ENCODE results near the gene TRMT2B.
A peak's percentile ranks its signal among the peaks of the same experiment; 100 is the strongest.
"Not testable (repeated sequence)": the region's sequence is repeated elsewhere in the genome, so short reads cannot be mapped to it uniquely, and the experiment has no call there.

TRMT2B gene, protein sequence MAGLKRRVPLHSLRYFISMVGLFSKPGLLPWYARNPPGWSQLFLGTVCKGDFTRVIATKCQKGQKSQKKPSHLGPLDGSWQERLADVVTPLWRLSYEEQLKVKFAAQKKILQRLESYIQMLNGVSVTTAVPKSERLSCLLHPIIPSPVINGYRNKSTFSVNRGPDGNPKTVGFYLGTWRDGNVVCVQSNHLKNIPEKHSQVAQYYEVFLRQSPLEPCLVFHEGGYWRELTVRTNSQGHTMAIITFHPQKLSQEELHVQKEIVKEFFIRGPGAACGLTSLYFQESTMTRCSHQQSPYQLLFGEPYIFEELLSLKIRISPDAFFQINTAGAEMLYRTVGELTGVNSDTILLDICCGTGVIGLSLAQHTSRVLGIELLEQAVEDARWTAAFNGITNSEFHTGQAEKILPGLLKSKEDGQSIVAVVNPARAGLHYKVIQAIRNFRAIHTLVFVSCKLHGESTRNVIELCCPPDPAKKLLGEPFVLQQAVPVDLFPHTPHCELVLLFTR

DNA sequence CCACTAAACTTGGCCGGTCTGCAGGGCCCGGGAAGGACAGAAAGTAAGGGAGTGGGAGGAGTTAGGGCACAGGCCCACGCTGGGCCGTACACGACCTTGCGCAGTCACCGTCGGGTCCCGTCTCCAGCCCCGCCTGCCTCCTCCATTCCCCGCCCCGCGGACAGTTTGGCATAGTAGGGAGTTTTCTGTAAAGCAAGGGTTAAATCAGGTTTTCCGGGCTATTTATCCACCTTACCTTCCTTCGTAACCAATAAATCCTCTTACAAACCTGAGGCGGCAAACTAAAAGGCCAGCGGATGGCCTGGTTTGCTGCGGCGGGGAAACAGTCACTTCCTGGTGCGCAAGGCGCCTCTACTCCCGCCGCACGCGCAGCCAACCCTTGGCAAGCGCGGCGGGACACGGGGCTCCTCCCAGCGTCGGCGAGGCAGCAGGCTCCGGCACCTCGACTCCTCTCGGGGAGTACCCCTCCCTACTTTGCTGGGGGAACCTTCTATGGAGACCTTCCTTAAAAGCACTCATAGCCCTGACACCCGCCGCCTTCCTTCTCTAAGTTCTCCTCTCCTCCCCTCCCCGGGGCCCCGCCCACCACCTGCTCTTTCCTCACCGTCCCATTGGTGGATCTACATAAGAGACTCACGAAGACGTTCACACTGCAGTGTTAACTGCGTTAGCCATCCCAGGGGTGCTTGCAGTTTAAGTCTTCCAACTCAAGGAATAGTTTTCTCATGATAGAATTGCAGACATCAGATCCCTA is at the start of gene TRMT2B:
TSS of gene TRMT2B (minus strand) at position 563 of the 754 bp plus-strand sequence. CDS start 9,822 bp downstream, outside the sequence.
- peak; percentile 73 for DNase-seq

DNA sequence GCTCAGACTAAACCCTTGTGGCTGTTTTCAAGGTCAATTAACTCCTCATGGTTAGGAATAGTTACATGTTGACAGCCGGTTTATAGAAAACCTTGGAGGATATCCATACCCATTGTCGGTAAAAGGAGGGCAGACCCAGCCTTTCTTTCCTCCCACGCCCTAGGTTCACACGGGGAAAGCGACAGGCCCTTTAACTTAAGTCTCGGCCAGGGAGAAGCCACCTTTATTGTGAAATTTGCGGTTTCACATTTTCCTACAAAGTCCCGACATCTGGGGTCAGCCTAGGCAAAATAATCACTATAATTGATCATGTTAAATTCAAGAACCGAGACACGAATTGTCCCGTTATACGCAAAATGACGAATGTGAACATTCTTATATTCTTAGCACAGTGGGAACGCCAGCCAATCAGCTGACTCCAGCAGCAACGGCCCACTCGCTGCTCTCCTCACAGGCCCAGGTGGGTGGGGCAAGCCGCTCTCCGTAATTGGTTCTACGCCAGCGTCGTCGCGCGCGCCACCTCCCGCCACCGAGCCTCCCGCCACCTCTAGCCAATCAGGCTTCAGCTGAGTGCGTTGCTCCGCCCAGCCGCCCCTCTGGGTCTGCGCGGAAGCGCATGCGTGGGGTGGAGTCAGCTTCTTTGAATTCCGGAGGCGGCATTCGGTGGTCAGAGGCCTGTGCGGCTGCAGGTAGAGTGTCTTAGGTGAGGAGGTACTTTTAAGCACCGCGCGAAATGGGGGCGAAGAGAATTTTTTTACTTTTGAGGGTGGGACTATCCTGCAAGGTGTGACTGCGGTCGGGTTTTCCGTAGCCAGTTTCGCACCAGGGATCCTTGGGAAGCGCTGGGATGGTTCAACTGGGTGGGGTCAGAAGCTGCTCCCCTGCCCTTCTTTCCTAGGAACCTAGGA is 45.9 kb upstream of the TRMT2B start, which contains the start of gene CENPI:
TSS of gene CENPI (plus strand) at position 659 of the 908 bp plus-strand sequence. CDS start 2,867 bp downstream, outside the sequence.
- peak; percentile 90 for DNase-seq

DNA sequence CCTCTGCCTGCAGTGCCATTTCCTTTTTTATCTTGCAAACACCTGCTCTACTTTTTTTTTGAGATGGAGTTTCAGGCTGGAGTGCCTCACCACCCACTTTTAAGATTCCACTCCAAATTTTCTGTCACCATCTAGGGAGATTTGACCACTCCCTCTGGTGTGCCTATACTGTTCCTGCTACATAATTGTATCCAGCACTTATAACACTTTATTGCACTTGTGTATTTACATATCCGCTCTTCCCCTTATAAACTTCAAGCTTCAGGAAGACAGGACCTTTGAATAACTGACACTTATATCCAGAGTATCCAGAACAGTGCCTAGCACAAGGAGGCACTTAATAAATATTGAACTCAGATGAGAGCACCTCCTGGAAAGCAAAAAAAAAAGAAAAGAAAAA is 39.9 kb upstream of the TRMT2B start:
- DNase-seq: no peak

DNA sequence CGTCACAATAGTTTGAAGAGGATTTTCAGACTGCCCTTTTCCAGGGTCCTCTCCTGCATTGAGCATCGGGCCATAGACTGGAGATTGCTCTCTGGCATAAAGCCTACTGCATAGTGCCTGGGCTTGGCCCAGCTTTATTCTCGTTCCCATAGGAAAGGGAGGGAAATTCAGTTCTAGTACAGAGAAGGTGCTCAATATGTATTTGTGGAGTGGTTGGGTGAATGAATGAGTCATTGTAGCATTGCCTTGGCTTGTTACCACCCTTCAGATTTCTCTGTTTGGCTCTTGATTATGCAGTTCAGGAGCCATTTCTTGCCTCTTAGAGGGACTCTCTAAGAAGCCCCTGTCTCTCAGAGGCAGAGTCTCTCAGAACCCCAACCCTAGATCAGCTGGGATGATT is 29.3 kb upstream of the TRMT2B start:
- DNase-seq: no peak

DNA sequence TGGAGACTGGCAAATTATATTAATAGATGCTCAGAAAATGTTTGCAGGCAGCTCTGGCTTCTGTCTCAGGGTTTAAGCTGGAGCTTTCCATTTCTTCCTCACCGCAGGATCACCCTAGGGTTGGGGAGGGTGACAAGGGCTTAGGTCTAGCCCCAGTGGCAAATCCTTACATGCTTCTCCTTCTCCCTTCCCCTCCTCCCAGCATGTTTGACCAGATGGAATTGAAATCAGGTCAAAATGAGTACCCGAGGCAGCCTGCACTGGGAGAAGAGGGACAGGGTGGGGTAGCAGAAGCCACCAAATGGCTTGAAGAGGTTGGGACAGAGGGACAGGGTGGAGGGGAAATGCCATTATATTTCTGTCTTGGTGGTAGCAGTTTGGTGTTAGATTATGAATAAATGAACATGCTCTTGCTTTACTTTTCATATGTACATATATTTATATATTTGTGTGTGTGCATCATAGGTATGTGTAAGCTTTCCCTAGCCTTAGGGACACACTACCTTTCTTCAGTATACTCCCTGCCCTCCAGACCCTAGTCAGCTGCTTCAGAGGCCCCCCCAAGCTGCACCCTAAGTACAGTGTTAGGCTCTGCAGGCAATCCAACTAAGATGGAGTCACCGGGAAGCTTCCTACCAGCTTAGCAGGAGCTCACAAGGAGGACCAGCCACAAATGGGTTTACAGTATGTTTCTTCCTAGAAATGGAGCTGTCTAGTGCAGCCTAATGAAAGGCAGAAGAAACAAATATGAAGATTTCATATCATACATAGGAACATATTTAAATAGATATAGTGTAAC is 28.6 kb upstream of the TRMT2B start:
- DNase-seq: no peak

DNA sequence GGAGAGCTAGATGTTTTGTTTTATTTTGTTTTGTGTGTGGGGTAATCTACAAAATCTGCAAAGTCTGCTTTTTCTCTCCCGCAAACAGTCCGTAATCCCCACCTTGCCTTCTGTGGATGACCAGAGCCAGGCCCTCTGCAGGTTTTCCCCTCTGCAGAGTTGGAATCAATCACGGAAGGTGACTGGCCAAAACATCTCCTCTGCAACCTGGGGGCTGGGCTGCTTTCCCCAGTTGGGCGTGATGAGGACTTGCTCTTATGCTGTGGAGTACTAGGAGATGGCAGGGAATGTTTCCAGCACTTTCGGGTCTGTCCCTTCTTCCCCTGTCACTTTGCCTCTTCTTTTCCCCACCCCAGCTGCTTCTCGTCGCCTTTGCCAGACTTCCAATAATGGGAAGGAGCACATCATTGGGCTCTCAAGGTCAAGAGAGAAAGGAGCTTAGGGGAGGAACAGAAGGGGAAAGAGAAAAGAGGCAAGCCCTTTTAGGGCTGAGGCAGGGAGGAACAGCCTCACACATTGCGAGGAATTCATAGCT is 27.9 kb upstream of the TRMT2B start:
- DNase-seq: no peak

DNA sequence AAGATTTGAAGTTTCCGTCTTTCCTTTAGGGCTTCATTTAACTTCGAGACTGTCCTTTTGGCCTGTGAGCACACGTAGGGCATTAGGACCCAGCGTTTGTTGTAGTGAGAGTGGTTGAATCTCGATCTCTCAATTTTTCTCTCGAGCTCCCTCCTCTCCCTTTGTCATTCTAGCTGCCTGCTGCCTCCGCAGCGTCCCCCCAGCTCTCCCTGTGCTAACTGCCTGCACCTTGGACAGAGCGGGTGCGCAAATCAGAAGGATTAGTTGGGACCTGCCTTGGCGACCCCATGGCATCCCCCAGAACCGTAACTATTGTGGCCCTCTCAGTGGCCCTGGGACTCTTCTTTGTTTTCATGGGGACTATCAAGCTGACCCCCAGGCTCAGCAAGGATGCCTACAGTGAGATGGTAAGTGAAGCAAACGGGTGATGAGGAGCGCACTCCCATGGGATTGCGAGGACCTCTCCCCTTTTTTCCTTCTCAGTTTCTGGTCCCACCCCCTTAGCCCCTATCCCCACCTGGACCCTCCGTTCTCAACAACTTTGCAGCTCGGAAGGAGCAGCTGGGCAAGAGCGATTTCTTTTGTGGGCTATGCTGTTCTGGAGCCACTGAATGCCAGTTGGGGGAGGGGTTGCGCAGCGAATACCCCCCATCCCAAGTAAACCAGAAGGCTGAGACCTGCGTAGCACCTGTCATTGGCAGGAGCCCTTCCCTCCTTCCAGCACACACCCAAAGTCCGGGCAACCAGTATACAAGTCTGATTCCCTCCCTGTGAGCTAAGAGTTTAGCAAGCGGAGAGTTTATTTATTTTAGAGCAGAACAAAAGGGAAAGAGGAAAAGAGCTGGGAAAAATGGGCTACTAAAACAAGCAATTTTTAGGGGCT is 27.0 kb upstream of the TRMT2B start, which contains the start of gene TMEM35A:
TSS of gene TMEM35A (plus strand) at position 164 of the 883 bp plus-strand sequence. CDS start at position 288, 124 bp downstream.
- DNase-seq: no peak

DNA sequence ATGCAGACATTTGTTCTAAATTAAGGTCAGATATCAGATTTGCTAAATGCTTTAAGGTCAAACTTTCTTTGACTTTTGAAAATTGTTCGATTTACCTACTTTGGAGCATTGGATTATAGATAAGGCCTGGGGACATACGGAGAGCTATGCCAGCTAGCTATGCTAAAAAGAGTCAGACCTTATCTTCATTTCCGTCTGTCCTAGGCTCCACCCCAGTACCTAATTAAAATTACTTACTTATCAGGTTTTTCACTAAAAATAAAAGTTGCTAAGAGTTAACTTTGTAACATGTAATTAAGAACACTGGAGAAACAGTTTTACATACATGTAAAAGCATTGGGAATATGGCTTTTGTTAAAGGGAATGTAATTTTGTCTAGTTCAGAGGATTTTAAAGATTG is 19.7 kb upstream of the TRMT2B start:
- no peak for DNase-seq

DNA sequence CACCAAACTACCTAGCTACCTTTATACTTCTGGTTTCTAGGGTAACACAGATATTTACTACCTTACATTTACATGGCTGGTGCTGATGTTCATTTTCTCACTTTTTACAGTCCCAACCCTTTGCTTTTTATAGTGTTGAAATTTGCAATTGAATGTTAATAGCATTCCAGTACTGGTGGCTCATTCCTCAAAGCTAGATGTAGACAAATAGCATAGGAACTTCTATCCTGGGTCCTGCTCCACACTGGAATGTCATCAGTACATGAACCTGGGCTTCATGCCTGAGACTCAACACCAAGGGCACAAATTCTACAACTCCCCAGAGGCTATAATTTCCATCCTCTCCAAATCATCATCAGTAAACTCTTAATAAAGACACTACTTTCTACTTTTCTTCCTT is 10.3 kb upstream of the TRMT2B start:
- no peak for DNase-seq

DNA sequence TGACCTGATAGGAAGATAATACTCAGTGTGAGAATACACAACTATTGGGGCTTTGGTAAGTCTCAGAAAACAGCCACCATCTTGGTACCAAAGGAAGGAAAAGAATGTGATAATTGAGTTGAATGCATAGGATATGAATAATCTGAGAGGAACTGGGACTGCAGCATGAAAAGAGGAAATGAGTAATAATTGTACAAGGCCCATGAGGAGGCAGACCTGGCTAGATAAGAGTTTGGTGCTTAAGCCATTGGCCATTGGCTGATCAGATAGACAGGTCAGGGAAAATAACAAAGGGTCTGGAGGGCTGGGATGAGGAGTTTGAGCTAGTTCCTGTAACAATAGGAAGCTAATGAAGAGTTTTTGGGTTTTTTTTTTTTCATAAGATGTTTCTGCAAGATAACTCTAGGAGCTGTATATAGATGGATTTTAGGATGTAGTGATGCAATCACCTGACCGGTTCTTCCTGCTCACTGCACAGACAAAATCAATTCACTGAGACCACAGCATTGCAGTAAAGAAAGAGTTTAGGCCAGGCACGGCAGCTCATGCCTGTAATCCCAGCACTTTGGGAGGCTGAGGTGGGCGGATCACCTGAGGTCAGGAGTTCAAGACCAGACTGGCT is 5.3 kb upstream of the TRMT2B start:
- DNase-seq: no peak

DNA sequence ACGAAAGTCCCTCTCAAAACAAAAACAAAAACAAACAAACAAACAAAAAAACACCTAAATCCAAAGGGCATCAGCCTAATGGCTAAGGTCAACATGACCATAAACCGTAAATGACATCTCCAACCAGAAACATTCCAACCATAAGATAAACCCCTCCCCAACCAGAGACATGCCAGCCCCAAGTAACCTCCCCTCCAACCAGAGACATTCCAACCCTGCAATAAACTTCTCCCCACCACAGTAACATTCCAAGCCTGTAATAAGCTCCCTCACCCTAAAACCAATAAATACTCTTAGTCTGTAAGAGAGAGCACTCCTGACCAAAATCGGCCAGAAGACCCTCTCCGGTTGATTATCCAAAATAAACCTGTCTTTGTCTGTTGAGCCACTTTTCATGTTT is 4.6 kb upstream of the TRMT2B start:
- not testable (repeated sequence) for DNase-seq

DNA sequence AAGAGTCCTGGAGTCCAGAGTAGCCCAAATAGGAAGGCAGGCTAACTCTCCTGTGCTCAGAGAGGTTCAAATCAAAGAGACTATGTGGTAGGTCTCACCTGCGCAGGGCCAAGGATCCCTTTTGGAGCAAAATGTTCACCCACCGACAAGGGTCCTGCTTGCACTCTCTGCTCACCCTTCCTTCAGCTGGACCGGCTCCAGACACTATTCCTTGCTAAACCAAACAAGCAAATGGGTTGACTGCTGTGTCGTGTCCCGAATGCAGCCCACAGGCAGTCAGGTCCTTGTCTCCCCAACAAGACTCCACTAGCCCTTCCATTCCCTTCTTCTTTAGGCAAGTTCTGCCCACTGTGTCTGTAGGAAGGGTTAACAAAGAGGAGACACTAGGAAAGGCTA is 760 bp downstream of the TRMT2B start:
- DNase-seq: no peak

DNA sequence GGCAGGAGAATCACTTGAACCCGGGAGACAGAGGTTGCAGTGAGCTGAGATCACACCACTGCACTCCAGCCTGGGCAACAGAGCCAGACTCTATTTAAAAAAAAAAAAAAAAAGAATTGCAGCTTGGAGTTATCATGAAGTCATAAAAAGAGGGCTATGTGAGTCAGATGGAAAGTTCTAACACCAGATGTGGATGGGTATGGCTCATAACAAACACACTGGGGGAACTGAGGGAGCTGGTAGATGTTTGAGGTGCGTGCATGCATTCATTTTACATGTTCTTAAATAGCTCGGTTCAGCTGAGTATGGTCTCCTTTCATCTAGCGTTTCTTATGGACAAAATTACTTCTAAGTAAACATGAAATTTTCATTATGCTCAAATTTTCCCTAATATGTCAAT is 11.7 kb downstream of the TRMT2B start:
- DNase-seq: no peak

DNA sequence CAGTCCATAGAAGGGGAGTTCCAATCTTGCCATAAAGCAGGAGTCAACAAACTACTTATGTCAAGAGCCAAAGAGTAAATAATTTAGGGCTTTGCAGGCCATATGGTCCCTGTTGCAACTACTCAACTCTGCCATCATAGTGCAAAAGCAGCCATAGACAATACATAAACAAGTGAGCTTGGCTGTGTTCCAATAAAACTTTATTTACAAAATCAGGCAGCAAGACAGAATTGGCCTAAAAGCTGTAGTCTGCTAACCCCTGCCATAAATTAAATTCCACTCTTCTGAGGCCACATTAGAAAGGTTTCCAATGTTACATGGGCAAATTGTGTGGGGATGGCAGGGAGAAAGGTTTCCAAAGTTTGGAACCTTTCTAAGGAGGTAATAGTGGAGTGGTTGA is 14.7 kb downstream of the TRMT2B start:
- DNase-seq: no peak

DNA sequence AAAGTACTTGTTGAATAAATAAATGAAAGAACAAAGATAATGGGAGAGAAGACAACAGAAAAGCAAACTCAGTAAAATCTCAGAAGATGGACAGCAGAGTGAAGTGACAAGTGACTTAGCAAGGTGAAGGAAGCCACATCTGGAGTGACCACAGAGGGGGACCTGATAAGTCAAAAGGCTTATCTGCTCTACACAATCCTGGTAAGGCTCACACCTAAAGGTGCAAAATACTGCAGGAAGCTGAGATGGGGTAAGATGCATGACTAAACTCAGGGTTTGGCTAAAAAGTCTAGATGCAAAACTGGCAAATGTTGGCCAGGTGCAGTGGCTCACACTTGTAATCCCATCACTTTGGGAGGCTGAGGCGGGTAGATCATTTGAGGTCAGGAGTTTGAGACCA is 22.2 kb downstream of the TRMT2B start:
- DNase-seq: no peak

DNA sequence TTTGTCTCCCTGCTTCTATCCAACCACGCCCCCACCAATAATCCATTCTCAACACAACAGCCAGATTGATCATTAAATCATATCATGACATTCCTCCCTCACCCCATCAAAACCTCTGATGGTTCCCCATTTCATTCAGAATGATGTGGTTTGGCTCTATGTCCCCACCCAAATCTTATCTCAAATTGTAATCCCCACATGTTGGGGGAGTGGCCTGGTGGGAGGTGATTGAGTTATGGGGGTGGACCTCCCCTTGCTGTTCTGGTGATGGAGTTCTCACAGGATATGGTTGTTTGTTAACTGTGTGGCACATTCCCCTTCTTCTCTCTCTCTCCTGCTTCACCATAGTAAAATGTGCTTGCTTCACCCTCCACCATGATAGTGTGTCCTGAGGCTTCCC is 23.3 kb downstream of the TRMT2B start:
- no peak for DNase-seq

DNA sequence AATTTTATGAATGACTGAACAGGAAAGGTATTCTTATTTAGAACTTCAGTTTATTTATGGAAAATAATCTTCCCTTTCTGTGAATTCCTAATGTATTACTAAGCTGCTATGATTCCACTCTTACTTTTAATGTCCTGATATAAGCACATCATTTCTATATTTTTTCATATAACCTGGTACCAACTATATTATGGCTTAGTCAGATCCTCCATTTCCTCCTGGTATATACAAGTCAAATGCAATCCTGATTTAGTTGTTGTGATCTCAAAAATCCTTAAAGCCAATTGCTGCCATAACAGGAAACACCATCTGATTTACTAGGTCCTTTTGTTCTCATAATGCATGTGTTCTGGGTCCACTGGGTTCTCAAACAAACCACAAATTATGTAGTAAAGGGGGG is 26.8 kb downstream of the TRMT2B start:
- no peak for DNase-seq

DNA sequence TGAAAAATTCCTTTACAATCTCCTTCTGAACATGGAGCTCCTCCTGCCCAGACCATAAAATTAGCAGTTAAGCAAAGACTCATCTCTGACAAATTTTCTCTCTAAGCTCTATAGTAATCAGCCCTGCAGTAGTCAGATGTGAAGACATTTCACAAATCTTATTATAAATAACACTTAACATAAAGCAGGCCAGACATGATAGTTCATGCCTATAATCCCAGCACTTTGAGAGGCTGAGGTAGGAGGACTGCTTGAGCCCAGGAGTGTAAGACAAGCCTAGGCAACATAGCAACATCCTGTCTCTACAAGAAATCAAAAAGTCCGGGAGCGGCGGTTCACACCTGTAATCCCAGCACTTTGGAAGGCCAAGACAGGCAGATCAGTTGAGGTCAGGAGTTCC is 29.9 kb downstream of the TRMT2B start:
- DNase-seq: no peak

DNA sequence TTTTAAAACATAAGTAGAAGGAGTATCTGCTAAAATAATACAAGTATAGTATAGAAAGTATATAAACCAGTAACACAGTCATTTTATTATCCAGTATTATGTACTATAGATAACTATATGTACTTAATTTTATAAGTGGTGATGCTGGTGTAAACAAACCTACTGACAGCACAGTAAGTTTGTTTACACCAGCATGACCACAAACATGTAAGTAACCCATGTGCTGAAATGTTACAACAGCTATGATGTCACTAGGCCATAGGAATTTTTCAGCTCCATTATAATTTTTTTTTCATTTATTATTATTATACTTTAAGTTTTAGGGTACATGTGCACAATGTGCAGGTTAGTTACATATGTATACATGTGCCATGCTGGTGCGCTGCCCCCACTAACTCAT is 39.9 kb downstream of the TRMT2B start:
- not testable (repeated sequence) for DNase-seq

DNA sequence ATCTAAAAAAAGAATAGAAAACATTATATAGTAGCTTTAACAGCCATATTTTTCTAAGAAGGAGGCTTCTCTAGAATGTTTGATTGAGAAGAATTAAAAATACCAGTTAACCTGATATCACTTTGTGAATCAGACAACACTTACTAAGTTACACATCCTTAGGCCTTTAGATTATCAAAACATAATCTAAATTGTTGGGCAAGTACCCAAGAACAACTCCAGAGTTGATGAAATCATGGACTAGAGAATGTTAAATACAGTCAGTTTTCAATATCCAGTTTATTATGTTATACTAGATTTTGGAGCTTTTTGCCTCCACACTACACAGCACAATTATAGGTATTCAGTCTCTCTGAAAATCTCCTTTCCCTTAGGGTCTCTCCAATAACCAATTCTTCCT is 42.8 kb downstream of the TRMT2B start:
- DNase-seq: no peak

Measured in activated effector memory CD4-positive, alpha-beta T cell treated with Interleukin-2 at 50 U/mL for 16 hours (primary cell).